GM12874 (cell line): Measurements from ENCODE around the gene ITGBL1.

ENCODE experiments used
- CTCF ChIP-seq: IDR thresholded peaks from 2 replicates; pipeline ENCODE4 v1.5.1; 2011; ENCODE audit warnings: low read depth, mild to moderate bottlenecking, control low read depth, low read length, moderate library complexity; ENCODE audit not compliant: insufficient read depth

ITGBL1 gene

GRCh38 chr13:101569807-101570206 is 117.3 kb downstream of the ITGBL1 start:
- no peak for TF ChIP-seq CTCF

- no peak for TF ChIP-seq CTCF
Observed at GRCh38 chr13:101570410-101570809, 117.9 kb downstream of the ITGBL1 start.

- no peak for TF ChIP-seq CTCF
Observed at GRCh38 chr13:101572456-101572855, 120.0 kb downstream of the ITGBL1 start.

- TF ChIP-seq CTCF = no peak
Observed at GRCh38 chr13:101575581-101575980, 123.1 kb downstream of the ITGBL1 start.

GRCh38 chr13:101576455-101576854 is 124.0 kb downstream of the ITGBL1 start:
- no peak for TF ChIP-seq CTCF

GRCh38 chr13:101576977-101577376 is 124.5 kb downstream of the ITGBL1 start:
- TF ChIP-seq CTCF = no peak

GRCh38 chr13:101579281-101579802 is 126.9 kb downstream of the ITGBL1 start:
- no peak for TF ChIP-seq CTCF
